GM12878 (cell line): ENCODE measurements around the gene DTL. TPM values are rescaled to one million over a fixed set of nuclear protein-coding genes. Genes with fewer than 3 reads are reported as not detected.

Experiments
- ATAC-seq: fragments of 200-7000 bp; cut with Tn5 transposase; 3 replicates; pipeline ENCODE4 v1.9.1; 2020; ENCODE audit warnings: mild to moderate bottlenecking, moderate library complexity
- BruUV-seq: library from RNA; stranded (reverse); fragments of 400-500 nt; replicated peaks from 2 replicates; lab custom pipeline; 2021; lab: Mats Ljungman, UMichigan
- CTCF ChIA-PET: fragments of 300-600 bp; sonication (Branson Sonifier 250); formaldehyde crosslinking; extraction: SDS; loops from one replicate; lab custom pipeline; 2021; ENCODE audit warnings: inconsistent platforms; lab: Yijun Ruan, JAX
- POLR2A ChIA-PET: fragments of 350-600 bp; formaldehyde crosslinking; extraction: SDS; loops from one replicate; lab custom pipeline; 2021; ENCODE audit warnings: inconsistent platforms; lab: Charles Lee
- RAD21 ChIA-PET: fragments of 300-600 bp; sonication (Branson Sonifier 250); formaldehyde crosslinking; loops from one replicate; lab custom pipeline; 2023; ENCODE audit warnings: antibody characterized with exemption; ENCODE audit not compliant: unreplicated experiment; lab: Charles Lee
- SMC1A ChIA-PET: fragments of 300-600 bp; sonication (Branson Sonifier 250); formaldehyde crosslinking; loops from one replicate; lab custom pipeline; 2023; ENCODE audit not compliant: unreplicated experiment, uncharacterized antibody; lab: Charles Lee
- DNase-seq: peaks from one replicate; pipeline ENCODE4 v3.0.0-alpha.2; 2011; ENCODE audit warnings: low read depth, low spot score
- FAIRE-seq: peaks from 3 replicates; lab custom pipeline; 2011; peaks lifted over from hg19 to GRCh38; lab: Jason Lieb, UNC
- H2AFZ ChIP-seq: 2 replicates; pipeline ENCODE4 v1.6.0; 2011; ENCODE audit warnings: low read depth, low read length, control low read depth; ENCODE audit not compliant: control insufficient read depth
- H3K27ac ChIP-seq: 2 replicates; pipeline ENCODE4 v1.5.1; 2011; ENCODE audit warnings: control low read depth; ENCODE audit not compliant: control insufficient read depth, insufficient read depth
- H3K27me3 ChIP-seq, 2 experiments: replicated peaks in 1 of 2; 2 replicates each; pipeline versions ENCODE4 v1.6.0 to v1.6.1; 2011; ENCODE audit warnings: low read length in 1 of 2; ENCODE audit not compliant: control insufficient read depth in 2 of 2, insufficient read depth in 2 of 2
- H3K36me3 ChIP-seq, 2 experiments: 2 replicates each; pipeline ENCODE4 v1.5.1; 2011; ENCODE audit warnings: low read length in 1 of 2; ENCODE audit not compliant: control insufficient read depth in 2 of 2, insufficient read depth in 2 of 2
- H3K4me1 ChIP-seq: 2 replicates; pipeline ENCODE4 v1.6.1; 2011; ENCODE audit warnings: mild to moderate bottlenecking, low read length, moderate library complexity, mixed read lengths; ENCODE audit not compliant: control insufficient read depth, insufficient read depth
- H3K4me2 ChIP-seq: 2 replicates; pipeline ENCODE4 v1.6.0; 2011; ENCODE audit warnings: control low read depth; ENCODE audit not compliant: control insufficient read depth, insufficient read depth
- H3K4me3 ChIP-seq: fragments of 200-600 bp; sonication (generic); 2 replicates; pipeline ENCODE4 v1.5.1; 2016
- H3K79me2 ChIP-seq: 2 replicates; pipeline ENCODE4 v1.6.0; 2011; ENCODE audit warnings: low read length; ENCODE audit not compliant: control insufficient read depth, insufficient read depth
- H3K9ac ChIP-seq: 2 replicates; pipeline ENCODE4 v1.8.0; 2011; ENCODE audit warnings: low read length, control low read depth, mixed read lengths; ENCODE audit not compliant: control insufficient read depth, insufficient read depth
- H3K9me3 ChIP-seq: replicated peaks from 3 replicates; pipeline ENCODE4 v1.5.1; 2011; ENCODE audit warnings: mild to moderate bottlenecking, low read length; ENCODE audit not compliant: control insufficient read depth, insufficient read depth
- H4K20me1 ChIP-seq: 2 replicates; pipeline ENCODE4 v1.6.0; 2011; ENCODE audit not compliant: control insufficient read depth, insufficient read depth
- DPF2 ChIP-seq: fragments of 450-650 bp; IDR thresholded peaks from 2 replicates; pipeline ENCODE4 v1.6.1; 2017; ENCODE audit warnings: mild to moderate bottlenecking
- EZH2 ChIP-seq: IDR thresholded peaks from 2 replicates; pipeline ENCODE4 v1.6.1; 2012; ENCODE audit warnings: low read depth, mild to moderate bottlenecking, control low read depth, inconsistent platforms, low read length, borderline replicate concordance; ENCODE audit not compliant: control insufficient read depth
- MTA2 ChIP-seq: fragments of 450-650 bp; IDR thresholded peaks from 2 replicates; pipeline ENCODE4 v1.6.1; 2016; ENCODE audit warnings: low read depth, mild to moderate bottlenecking, moderate library complexity
- MYB ChIP-seq: fragments of 150-350 bp; IDR thresholded peaks from 2 replicates; pipeline ENCODE4 v1.6.1; 2014; ENCODE audit warnings: mild to moderate bottlenecking, low read depth, low read length, borderline replicate concordance
- POLR2A ChIP-seq: IDR thresholded peaks from 2 replicates; pipeline ENCODE4 v1.6.1; 2011; ENCODE audit warnings: low read depth, mild to moderate bottlenecking, low read length
- RUNX3 ChIP-seq: IDR thresholded peaks from 2 replicates; pipeline ENCODE4 v1.6.1; 2012; ENCODE audit warnings: low read length, inconsistent platforms
- SIX5 ChIP-seq: IDR thresholded peaks from 2 replicates; pipeline ENCODE4 v1.6.1; 2011; ENCODE audit warnings: mild to moderate bottlenecking, low read depth, low read length, moderate library complexity; ENCODE audit not compliant: severe bottlenecking
- SRF ChIP-seq, 2 experiments: IDR thresholded peaks; 2 replicates each; pipeline ENCODE4 v1.6.1; 2011; ENCODE audit warnings: low read depth in 2 of 2, low read length in 2 of 2, mild to moderate bottlenecking in 1 of 2, moderate library complexity in 1 of 2
- WGBS: methylation state at CpG from one replicate; pipeline ENCODE4 v1.1.6; 2016; ENCODE audit warnings: low lambda C conversion rate; ENCODE audit not compliant: insufficient replicate concordance, insufficient coverage; ENCODE audit errors: missing lambda C conversion rate; 5-methylcytosine and 5-hydroxymethylcytosine counted together
- in situ Hi-C: fragments of 300-500 bp; cut with MboI; formaldehyde crosslinking; loops from 9 replicates; pipeline ENCODE4 v1.14.3; 2018; ENCODE audit warnings: mixed read lengths
- intact Hi-C: fragments of 100-400 bp; cut with micrococcal nuclease; formaldehyde crosslinking; loops from one replicate; pipeline ENCODE4 v1.14.2; 2022; ENCODE audit not compliant: unreplicated experiment
- polyA plus RNA-seq, 11 experiments: library from polyadenylated mRNA; depleted of rRNA in 4 of 11; unstranded in 6 of 11; stranded (reverse) in 5 of 11; fragments of >200 nt; fragmentation: Nextera tagmentation in 4 of 11; fragmentation: Illumina TruSeq in 1 of 11; extraction: Ambion mirVana in 4 of 11; extraction: Trizol in 1 of 11; gene quantifications; 1 replicate in 1 of 11; 2 replicates in 10 of 11; pipeline versions ENCODE4 v1.2.1 to v1.2.3, GENCODE V29; 2011 to 2016; ENCODE audit warnings: inconsistent platforms in 2 of 11, missing spikeins in 2 of 11, low read depth in 1 of 11
- total RNA-seq, 4 experiments: library from RNA; depleted of rRNA in 3 of 4; stranded (reverse); fragments of >200 nt in 3 of 4; fragmentation: Illumina TruSeq in 1 of 4; extraction: Trizol in 1 of 4; gene quantifications; 2 replicates each; pipeline versions ENCODE4 v1.2.1 to v1.2.3, GENCODE V29; 2013 to 2021

Gene DTL
- total and polyA plus RNA-seq, 10 of the 15 experiments (the other 5 are each of a cell fraction or from before 2014, with no cell fraction given) = 24.1 to 73.4 (median 52.2) TPM

DNA sequence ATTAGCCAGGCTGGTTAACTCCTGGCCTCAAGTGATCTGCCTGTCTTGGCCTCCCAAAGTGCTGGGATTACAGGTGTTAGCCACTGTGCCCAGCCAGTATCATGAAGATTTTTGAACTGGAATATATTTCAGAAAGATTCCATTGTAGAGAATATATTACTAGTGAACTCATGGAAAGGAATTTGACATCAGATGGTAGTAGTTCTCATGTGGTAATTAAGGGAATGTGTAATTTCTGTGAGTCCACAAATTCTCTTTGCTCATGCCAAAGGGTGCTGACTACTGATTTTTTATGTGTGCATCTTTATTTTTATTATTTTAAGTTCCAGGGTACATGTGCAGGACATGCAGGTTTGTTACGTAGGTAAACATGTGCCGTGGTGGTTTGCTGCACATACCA is 10.4 kb downstream of the DTL start:
- no peak overlapping the region for H3K9ac ChIP-seq
- ATAC-seq (no peak), FAIRE-seq (no peak), DNase-seq (no peak)
- H3K9me3 ChIP-seq = no peaks in the 10 kb centered on the region; the same call in 2 of the 3 replicates
- no peaks in the 10 kb centered on the region for H3K4me1 ChIP-seq
- no peaks in the 10 kb centered on the region for H3K27me3 ChIP-seq
- intact Hi-C loops (no loop called here), in situ Hi-C loops (no loop called here)
- H3K79me2 ChIP-seq = peaks cover 30% of the 10 kb centered on the region
- POLR2A ChIA-PET = interaction anchor here (2.1 kb wide), 1 partner anchor 10 kb away, joined by 10 read pairs; the partner anchor contains the start of genes DTL and INTS7
- TF ChIP-seq SRF (IDR thresholded peaks at IDR 0.05; ENCODE audit: low read depth in 2 of 2, low read length in 2 of 2) (no peak), DPF2 (no peak), MYB (no peak), RUNX3 (no peak), MTA2 (no peak), EZH2 (no peak), POLR2A (no peak), SIX5 (no peak)
- no peak overlapping the region for H3K27ac ChIP-seq
- no peak overlapping the region for H3K4me2 ChIP-seq
- H3K36me3 ChIP-seq = peaks cover 5 to 14% of the 10 kb centered on the region in 2 experiments
- SMC1A ChIA-PET = interaction anchor here (2.2 to 2.6 kb wide), 2 partner anchors 11 to 27 kb away, joined by 6 to 12 read pairs; partner anchors contain the start of genes DTL and INTS7
- no peak overlapping the region for H2AFZ ChIP-seq
- CTCF ChIA-PET = interaction anchor here (1.1 to 3.4 kb wide), 3 partner anchors 9 to 16 kb away, joined by 3 to 19 read pairs (median 4); partner anchors contain the start of genes DTL and INTS7
- H3K4me3 ChIP-seq = no peak overlapping the region
- no peaks in the 10 kb centered on the region for H4K20me1 ChIP-seq
- WGBS = 100% methylated on average over 2 of the region's 2 CpGs
- BruUV-seq = no TSS peak
- RAD21 ChIA-PET = interaction anchor here (1.2 to 1.8 kb wide), 2 partner anchors 10 to 349 kb away, joined by 3 to 10 read pairs; partner anchors contain the start of genes DTL and INTS7
